CD4-positive, alpha-beta T cell treated with Interleukin-15 for 4 hours (primary cell): ENCODE data around the gene C2orf74.

Experiments
- DNase-seq: peaks from one replicate; pipeline ENCODE4 v3.0.0-alpha.2; 2020; ENCODE audit warnings: low spot score

The C2orf74 gene

DNA sequence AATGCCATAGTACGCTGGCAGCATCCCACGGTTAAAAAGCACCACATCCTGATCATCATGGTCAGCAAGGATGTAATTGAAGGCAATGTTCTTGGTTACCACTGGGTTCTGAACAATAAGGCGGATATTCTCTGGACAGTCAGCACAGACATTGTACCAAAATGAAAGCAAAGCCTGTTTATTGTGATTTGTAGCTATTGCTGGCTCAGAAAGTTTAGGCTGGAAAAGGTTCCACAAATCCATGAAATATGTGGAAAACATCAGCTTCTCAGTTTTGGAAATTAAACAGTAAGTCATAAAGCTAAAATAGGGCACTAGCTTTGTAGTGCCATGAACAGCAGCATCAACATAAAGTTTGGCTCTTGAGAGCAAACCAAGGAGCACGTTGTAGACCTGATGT, 52.2 kb downstream of the C2orf74 start:
- no peak for DNase-seq
